ENCODE results near the gene HRAS. TPM values are rescaled to one million over a fixed set of nuclear protein-coding genes. Genes with fewer than 3 reads are reported as not detected.

HRAS gene
- total and polyA plus RNA-seq, 2 donors (not counting 1 experiment from before 2014, with no cell fraction given) = 63.5 to 86.0 TPM

DNA sequence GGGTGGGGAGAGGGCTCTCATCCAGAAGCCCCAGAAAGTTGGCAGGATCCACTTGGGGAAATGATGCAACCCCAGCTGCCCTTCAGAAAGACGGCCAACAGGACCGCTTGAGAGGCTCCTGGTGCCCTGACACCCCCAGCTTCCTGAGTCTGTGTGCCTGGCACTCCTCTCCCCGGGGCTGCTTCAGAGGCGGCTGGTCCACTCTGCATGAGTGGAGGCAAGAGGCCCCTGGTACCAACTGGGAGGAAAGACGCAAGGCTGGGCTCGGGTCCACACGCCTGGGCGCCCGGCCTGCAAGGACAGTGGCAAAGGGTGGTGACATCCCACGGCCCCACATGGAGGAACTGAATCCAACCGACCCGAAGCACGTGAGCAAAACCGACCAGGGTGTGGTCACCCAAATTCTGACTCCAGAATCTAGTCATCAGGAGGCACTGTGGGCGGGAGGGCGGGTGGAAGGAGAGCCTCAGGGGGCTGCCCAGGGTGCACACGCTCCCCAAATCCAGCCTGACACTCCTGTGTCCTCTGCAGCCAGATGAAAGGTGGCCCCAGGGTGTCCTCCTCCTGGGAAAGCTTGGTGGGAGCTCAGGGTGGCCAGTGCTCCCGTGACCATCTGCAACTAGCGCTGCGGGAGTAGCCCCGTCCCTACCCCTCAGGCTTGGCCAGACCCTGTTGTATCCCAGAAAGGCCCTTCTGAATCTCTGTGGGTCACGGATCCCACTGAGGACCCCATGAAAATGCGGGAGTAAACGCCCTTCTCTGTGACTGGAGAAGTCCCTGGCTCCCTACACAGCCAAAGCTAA lies 32.0 kb downstream of the HRAS start:
- ChIA-PET CTCF (no interaction called here), POLR2A (interaction anchor here (0.5 to 0.6 kb wide), 2 partner anchors 11 to 13 kb away, joined by 3 to 5 read pairs; no protein-coding TSS in a partner anchor)
- peak overlapping the region in 1 of 2 donors; percentile 36 for H3K27ac ChIP-seq (ENCODE audit: low read length in 2 of 2)
- DNase-seq = peak; percentile 49
- Mint-ChIP-seq H3K4me1 (peaks cover 42% of the 10 kb centered on the region), H3K9me3 (ENCODE audit: insufficient read depth) (no peaks in the 10 kb centered on the region), H3K27ac (peak overlapping the region; percentile 81), H3K4me3 (peak overlapping the region; percentile 76), H3K27me3 (no peaks in the 10 kb centered on the region)
- peaks cover 62% of the 10 kb centered on the region for H4K20me1 ChIP-seq (ENCODE audit: control insufficient read depth, insufficient read depth, low read length, poor library complexity, severe bottlenecking)
- peaks cover 0 to 2% (median 0%) of the 10 kb centered on the region in 3 donors for H3K9me3 ChIP-seq (ENCODE audit: control extremely low read depth in 1 of 3, control insufficient read depth in 2 of 3, insufficient read depth in 1 of 3, low read length in 2 of 3)
- H3K36me3 ChIP-seq (replicated peaks in 1 of 2; ENCODE audit: control extremely low read depth in 1 of 2, control insufficient read depth in 1 of 2, extremely low read depth in 1 of 2, insufficient read depth in 2 of 2, low read length in 1 of 2) = peaks cover 0 to 33% of the 10 kb centered on the region in 2 experiments
- TF ChIP-seq, protein P1, sequence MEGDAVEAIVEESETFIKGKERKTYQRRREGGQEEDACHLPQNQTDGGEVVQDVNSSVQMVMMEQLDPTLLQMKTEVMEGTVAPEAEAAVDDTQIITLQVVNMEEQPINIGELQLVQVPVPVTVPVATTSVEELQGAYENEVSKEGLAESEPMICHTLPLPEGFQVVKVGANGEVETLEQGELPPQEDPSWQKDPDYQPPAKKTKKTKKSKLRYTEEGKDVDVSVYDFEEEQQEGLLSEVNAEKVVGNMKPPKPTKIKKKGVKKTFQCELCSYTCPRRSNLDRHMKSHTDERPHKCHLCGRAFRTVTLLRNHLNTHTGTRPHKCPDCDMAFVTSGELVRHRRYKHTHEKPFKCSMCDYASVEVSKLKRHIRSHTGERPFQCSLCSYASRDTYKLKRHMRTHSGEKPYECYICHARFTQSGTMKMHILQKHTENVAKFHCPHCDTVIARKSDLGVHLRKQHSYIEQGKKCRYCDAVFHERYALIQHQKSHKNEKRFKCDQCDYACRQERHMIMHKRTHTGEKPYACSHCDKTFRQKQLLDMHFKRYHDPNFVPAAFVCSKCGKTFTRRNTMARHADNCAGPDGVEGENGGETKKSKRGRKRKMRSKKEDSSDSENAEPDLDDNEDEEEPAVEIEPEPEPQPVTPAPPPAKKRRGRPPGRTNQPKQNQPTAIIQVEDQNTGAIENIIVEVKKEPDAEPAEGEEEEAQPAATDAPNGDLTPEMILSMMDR (IDR thresholded peaks at IDR 0.05) = no peak
- peak overlapping the region; percentile 100 for H3K4me2 ChIP-seq (replicated peaks; ENCODE audit: low read depth, low read length, poor library complexity, severe bottlenecking)
- H3K27me3 ChIP-seq (replicated peaks in 1 of 4; ENCODE audit: control extremely low read depth in 1 of 4, control insufficient read depth in 3 of 4, insufficient read depth in 4 of 4, low read length in 3 of 4) = peaks cover 0 to 10% (median 0%) of the 10 kb centered on the region in 4 experiments
- intact Hi-C loops (cut with micrococcal nuclease) = no loop called here
- H3K9ac ChIP-seq (ENCODE audit: low read length) = peak overlapping the region; percentile 51
- ATAC-seq (ENCODE audit: low read depth) = no peak
- 84% methylated on average over 24 of the region's 24 CpGs for WGBS (ENCODE audit: insufficient coverage)
- no peak overlapping the region for H2AFZ ChIP-seq (ENCODE audit: insufficient read depth, low read depth, low read length, poor library complexity, severe bottlenecking)
- H3K4me1 ChIP-seq (ENCODE audit: control insufficient read depth in 2 of 2, insufficient read depth in 2 of 2, low read length in 2 of 2) = peaks cover 28 to 49% of the 10 kb centered on the region in 2 donors
- H3K79me2 ChIP-seq (ENCODE audit: control insufficient read depth, insufficient read depth, low read length) = peaks cover 46% of the 10 kb centered on the region
- H3K4me3 ChIP-seq (ENCODE audit: control extremely low read depth in 1 of 5, extremely low read depth in 1 of 5, insufficient read depth in 1 of 5, low read depth in 2 of 5, low read length in 4 of 5) = peak overlapping the region in 3 of 5 experiments; percentile 18 to 38 (median 33)

Data from B cell (primary cell).